Body of pancreas (tissue), 4 donors: Measurements from ENCODE around the gene ROBO2.

ENCODE experiments used
- CTCF ChIP-seq, 7 experiments: fragments of 450-650 bp in 4 of 7; fragments of 200-600 bp in 3 of 7; sonication (generic) in 3 of 7; IDR thresholded peaks; one replicate each; pipeline ENCODE4 v1.5.1; 2016 to 2019; ENCODE audit warnings: antibody characterized with exemption in 7 of 7
- POLR2A ChIP-seq, 3 donors: fragments of 450-650 bp; IDR thresholded peaks; one replicate each; pipeline ENCODE4 v1.6.1; 2016; ENCODE audit warnings: antibody characterized with exemption in 3 of 3, mild to moderate bottlenecking in 2 of 3

- no peak for TF ChIP-seq CTCF (IDR thresholded peaks at IDR 0.05)
- TF ChIP-seq POLR2A (IDR thresholded peaks at IDR 0.05): no peak
These were observed 284.2 kb downstream of the ROBO2 start for GRCh38 chr3:77324105-77324504.
